ENCODE results near the gene FBLN2.

The FBLN2 gene

DNA sequence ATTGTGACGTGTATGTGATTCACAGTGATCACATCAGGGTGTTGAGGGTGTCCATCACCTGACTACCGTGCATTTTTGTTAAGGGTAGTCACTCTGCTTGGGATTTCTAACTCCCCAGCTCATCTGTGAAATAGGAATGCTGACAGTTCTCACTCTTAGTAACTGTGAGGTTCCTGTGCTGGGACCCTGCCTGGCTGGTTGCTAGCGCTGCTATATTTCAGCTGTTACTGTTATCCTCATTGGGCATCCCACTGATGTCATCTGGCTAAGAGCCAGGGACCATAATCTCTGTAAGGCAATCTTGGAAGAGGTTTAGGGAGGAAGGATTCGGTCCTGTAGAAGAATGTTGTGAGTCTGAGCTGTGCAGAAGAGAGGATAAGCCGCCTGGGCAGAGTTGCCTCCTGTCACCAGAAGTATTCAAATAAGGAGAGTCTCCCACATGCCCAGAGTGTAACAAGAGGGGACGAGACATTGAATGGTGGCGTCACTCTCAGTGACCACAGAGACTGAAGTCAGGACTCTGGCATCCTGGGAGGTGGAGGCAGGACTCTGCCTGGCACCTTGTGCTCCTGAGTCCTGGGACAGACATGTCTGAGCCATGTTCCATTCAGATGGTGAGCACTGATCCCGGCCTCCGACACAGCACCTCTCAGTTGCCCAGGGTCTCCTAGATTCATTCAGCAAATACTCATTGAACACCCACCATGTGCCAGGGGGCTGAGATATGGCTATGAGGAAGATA lies 52.2 kb downstream of the FBLN2 start:
- no peak for DNase-seq (ENCODE audit: low read depth, low spot score)

DNA sequence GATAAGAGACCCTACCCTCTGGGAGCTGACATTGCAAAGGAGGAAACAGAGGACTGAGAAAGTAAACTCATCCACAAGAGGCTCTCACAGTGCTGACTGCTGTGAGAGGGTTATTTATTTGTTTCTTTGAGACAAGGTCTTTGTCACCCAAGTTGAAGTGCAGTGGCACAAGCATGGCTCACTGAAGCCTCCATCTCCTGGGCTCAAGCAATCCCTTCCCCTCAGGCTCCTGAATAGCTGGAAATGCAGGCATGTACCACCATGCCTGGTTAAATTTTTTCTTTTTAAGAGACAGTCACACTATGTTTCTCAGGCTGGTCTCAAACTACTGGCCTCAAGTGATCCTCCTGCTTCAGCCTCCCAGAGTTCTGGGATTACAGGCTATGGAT lies 52.8 kb downstream of the FBLN2 start:
- DNase-seq (ENCODE audit: low read depth, low spot score): no peak

DNA sequence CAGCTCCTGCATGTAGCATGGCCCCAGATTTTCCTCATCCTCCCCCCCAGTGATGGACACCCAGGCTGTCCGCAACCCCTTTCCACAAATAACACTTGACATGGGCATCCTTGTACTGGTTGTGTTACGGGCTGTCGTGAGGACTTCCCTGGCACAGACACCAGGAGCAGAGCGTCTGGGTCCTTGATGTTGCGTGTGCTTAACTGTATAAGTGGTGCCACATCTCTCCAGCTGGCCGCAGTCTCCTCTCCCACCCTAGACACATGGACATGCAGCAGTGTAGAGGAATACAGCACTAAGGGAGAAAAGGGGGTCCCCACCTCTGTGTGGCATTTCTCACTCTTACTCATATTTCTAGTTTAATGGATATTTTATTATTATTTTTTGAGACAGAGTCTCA lies 56.6 kb downstream of the FBLN2 start:
- no peak for DNase-seq (ENCODE audit: low read depth, low spot score)

DNA sequence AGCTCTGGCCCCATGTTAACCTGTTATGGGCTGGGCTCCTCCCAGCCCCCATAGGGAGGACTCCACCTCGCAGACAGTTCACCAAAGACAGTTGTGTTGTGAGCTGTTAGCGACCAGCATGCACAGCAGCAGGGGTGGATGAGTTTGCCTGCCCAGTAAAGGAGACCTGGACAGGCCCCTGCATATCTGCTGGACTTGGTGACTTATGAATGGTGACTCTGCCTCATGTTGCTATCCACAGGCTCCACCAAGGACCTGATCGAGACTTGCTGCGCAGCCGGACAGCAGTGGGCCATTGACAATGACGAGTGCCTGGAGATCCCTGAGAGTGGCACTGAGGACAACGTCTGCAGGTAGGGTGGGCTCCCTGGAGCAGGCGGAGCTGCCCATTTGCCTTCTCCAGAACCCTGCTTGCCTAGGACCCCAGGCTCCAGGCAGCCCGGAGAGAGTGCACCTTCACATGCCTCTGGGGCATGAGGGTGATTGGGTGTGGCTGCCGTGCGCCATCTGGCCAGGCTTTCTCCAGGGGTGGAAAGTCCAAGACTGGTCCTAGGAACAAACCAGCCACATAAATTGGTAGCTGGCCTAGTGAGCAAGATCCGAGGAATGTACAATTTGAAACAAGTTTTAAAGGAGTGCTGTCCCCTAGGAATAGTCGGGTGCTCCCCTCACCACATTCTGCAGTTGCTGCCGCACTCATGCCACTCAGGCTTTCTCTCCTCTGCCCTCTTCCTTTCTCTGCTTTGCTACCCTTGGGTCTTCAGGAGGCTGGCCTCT lies 59.1 kb downstream of the FBLN2 start:
- no peak for DNase-seq (ENCODE audit: low read depth, low spot score)

DNA sequence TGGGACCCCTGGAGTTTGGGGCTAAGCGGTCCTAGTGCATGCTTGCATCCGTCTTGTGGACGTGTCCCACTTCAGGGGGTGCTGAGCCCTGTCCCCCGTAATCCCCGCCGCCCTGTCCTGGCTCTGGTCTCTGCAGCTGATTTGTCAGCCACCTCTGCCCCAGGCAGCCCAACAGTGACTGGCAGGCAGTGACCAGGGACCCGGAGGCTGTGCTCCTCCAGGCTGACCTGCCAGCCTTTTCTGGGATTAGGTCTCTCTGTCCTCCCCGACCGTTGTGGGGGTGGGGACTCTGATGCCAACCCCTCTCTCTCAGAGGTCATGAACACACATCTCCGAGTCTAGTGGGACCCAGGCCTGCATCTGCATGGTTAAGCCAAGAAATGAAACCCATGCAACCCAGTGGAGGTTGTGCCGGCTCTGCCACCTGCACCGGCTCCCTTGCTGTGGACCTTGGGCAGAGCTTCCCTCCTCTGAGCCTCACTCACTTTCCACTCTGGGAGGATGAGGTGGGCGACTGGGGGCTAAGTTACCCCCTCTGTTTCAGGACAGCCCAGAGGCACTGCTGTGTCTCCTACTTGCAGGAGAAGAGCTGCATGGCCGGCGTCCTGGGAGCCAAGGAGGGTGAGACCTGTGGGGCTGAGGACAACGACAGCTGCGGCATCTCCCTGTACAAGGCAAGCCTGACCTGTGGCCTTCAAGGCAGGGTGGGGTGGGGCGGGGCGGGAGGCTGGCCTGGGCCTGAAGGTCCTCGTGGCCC lies 60.2 kb downstream of the FBLN2 start:
- no peak for DNase-seq (ENCODE audit: low read depth, low spot score)

DNA sequence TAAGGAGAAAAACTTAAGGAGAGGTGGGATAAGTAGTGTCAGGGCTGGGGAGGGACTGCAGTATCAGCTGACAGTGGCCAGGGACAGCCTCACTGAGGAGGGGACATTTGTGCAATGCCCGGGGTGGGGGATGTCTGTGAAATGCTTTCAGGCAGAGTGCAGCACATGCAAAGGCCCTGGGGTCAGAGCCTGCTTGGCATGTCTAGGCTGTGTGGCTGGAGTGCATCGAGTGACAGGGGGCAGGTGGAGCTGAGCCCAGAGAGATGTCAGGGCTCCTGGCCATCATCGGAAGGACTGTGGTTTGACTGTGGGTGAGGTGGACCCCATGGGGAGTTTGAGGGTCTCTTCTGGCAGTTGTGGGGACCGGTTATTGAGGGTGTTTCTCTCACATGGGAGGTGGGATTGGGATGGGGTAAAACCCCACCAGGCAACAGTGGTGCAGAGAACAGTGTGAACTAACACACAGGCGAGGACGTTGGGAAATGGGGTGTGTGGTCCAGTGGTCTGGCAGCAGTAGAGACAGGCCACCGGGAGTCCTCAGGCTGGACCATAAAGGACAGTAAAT lies 61.2 kb downstream of the FBLN2 start:
- no peak for DNase-seq (ENCODE audit: low read depth, low spot score)

DNA sequence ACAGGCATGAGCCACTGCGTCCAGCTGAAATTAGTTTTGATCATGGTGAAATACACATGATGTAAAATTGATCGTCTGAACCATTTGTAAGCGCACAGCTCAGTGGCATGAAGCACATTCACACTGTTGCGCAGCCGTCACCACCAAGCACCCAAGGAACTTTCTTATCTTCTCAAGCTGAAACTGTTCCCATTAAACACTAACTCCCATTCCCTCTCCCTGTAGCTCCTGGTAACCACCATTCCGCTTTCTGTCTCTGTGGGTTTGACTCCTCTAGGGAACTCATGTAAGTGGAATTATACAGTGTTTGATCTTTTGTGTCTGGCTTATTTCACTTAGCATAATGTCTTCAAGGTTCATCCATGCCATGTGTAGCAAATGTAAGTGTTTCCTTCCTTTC lies 62.3 kb downstream of the FBLN2 start:
- no peak for DNase-seq (ENCODE audit: low read depth, low spot score)

DNA sequence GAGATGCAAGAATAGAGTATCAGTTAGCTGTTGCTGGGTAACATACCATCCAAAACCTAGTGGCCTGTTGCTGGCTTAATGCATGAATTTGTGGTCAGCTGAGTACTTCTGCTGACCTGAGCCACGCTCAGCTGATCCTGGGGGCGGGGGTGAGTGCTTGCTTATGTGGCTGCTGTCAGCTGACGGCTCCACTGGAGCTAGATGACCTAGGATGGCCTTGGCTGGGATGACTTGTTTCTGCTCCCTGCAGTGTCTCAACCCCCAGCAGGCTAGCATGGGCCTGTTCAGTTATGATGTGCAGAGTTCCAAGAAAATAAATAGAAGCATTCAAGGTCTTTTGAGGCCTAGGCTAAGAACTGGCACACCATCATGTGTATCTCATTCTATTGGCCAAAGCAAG lies 63.9 kb downstream of the FBLN2 start:
- no peak for DNase-seq (ENCODE audit: low read depth, low spot score)

DNA sequence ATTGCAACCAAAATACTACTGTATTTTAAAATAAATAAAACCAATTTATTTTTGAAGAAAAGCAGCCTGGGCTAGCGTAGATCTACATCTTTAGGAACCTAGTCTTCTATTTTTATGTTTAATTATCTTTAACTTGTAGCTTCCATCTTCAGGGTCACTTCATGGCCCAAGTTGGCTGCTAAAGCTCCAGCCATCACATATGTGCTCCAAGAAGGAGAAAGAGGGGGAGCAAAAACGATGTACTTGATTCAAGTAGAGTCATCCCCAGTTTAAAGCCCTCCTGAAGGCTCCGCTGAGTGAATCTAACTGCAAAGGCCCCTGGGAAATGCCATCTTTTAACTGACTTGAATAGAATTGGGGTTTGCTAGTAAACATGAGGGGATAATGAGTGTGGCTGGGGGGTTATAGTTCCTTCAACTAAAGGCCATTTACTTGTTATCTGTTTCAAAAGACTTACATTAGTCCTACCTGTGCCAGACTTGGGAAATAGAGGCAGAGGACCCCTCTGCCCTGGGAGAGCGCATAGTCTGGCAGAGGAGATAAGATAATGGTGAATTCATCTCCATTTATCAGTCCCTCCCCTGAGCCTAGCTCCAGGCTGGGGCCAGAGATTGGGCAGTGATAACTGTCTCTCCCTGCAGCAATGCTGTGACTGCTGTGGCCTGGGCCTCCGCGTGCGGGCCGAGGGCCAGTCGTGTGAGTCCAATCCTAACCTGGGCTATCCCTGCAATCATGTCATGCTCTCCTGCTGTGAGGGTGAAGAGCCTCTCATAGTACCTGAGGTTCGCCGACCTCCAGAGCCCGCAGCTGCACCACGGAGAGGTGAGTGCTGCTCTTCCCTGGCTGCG lies 64.6 kb downstream of the FBLN2 start:
- DNase-seq (ENCODE audit: low read depth, low spot score): no peak

DNA sequence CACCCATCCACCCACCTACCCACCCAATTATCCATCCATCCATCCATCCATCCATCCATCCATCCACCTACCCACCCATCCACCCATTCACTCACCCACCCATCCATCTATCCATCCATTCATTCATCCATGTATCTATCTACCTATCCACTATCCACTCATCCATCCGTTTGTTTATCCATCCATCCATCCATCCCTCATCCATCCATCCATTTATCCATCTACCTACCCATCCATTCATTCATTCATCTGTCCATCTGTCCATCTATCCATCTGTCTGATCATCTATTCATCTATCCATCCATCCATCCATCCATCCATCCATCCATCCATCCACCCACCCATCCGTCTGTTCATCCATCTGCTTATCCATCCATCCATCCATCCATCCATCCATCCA lies 65.7 kb downstream of the FBLN2 start:
- DNase-seq (ENCODE audit: low read depth, low spot score): no peak

DNA sequence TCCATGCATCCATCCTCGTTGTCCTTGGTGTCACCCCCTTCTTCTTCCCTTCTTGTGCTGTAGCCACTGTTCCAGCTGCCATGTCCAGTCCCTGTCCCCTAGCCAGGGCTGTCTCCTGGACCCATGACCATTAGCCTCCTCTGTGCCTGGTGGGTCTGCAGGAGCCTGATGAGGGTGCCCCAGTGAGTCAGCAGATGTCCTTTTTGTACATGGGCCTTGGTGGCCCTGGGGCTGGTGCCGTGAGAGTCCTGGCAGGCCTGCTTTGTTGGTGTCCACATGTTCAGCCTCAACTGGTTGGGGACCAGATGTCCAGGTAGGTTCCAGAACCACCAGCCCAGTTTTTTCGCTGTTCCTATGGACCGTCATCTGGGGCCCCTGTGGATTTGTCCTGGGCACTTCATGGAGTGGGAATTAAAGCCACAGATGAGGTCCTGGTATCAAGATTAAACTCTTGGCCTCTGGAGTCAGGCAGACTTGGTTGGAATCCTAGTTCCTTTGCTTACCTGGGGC lies 66.1 kb downstream of the FBLN2 start:
- no peak for DNase-seq (ENCODE audit: low read depth, low spot score)

DNA sequence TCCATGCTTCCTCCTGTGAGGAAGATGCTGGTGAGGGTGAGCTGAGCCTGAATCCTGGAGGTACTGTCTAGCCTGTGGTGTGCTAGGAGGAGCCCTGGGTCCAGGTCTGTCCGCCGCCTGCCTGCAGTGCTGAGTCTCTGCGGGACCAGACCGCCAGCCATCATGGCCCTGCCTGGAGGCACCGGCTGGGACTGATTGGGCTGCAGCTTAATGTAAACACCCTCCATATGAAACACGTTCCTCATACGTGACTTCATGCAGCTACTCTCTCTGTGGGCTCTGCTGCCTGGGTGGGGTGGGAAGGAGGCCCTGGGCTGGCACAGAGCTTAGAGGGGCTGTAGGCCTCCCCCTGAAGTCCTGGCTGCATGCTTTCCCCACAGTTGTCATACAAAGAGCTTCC lies 67.4 kb downstream of the FBLN2 start:
- DNase-seq (ENCODE audit: low read depth, low spot score): no peak

DNA sequence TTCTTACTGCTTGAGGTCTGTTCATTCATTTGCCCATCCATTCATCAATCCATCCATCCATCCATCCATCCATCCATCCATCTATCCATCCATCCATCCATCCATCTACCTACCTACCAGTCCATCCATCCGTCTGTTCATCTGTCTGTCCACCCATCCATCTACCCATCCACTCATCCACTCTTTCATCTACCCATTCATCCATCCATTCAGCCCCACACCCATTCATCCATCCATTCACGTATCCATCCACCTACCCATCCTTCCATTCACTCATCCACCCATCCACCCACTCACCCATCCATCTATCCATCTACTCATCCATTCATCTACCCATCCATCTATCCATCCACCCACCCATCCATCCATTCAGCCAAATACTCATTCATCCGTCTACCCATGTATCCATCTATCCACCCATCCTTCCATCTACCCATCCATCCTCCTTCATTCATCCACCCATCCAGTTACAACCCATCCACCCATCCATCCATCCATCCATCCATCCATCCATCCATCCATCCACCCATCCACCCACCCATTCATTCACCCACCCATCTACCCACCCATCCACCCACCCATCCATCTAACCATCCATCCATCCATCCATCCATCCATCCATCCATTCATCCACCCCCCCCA lies 68.3 kb downstream of the FBLN2 start:
- DNase-seq (ENCODE audit: low read depth, low spot score): no peak

DNA sequence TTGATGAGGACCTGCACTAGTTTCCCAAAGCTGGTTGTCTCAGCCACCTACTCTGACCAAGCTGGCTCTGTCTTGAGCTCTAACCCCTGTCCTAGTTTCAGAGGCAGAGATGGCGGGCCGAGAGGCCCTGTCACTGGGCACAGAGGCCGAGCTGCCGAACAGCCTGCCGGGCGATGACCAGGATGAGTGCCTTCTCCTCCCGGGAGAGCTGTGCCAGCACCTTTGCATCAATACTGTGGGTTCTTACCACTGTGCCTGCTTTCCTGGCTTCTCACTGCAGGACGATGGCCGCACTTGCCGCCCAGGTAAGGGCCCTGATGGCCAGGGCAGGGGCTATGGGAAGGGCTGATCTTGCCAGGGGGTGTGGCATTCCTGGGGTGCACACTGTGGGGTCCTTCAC lies 69.1 kb downstream of the FBLN2 start:
- no peak for DNase-seq (ENCODE audit: low read depth, low spot score)

DNA sequence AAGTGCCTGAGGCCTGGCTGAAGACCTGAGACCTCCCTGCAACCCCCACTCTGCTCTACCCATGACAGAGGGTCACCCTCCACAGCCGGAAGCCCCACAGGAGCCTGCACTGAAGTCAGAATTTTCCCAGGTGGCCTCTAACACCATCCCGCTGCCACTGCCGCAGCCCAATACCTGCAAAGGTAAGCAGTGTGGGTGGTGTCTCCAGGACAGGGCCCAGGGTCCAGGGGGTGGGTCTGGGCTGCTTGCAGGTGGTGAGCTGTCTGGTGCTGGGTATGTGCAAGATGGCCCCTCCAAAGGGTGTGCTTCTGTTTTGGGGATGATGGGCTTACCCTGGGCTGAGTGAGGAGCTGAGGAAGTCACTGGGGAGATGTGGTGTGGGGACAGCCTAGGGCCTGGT lies 69.9 kb downstream of the FBLN2 start:
- DNase-seq (ENCODE audit: low read depth, low spot score): no peak

DNA sequence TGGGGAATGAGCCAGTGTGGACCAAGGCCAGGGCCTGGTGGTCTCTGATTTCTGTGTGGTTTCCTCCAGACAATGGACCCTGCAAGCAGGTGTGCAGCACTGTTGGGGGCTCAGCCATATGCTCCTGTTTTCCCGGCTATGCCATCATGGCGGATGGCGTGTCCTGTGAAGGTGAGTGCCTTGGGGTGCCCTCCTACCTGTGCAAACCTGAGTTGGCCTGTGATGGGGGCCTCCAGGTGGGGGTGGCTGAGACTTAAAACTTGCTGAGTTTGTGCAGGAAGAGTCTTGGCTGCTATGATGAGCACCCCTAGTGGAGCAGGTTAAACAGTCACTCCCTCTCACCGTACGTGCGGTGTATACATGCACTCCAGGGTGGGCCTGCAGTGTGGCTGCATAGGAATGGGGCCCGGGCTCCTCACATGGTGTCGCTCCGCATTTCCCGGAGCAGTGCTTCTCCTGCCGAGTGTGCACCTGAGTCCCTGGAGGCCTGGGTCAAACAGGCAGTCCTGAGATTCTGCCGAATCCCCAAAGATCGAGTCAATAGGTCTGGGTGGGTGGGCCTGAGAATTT lies 70.8 kb downstream of the FBLN2 start:
- no peak for DNase-seq (ENCODE audit: low read depth, low spot score)

DNA sequence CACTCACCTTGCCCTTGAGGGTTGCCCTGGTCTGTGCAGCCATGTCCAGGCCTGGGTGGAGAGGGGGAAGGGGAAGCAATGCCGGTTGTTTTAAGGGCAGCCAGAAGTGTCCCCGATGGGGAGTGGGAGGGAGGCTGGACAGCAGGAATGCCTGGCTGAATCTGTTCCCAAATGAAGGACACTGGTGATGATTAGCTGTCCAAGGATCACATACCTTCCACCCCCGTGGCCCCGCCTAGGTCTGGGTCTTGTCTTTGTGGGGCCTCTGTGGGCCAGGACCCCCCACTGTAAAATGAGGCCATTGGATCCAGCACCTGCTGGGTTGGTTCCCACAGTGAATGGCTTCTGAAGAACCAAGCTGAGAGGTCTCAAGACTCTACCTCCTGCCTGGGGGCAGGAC lies 71.4 kb downstream of the FBLN2 start:
- no peak for DNase-seq (ENCODE audit: low read depth, low spot score)

DNA sequence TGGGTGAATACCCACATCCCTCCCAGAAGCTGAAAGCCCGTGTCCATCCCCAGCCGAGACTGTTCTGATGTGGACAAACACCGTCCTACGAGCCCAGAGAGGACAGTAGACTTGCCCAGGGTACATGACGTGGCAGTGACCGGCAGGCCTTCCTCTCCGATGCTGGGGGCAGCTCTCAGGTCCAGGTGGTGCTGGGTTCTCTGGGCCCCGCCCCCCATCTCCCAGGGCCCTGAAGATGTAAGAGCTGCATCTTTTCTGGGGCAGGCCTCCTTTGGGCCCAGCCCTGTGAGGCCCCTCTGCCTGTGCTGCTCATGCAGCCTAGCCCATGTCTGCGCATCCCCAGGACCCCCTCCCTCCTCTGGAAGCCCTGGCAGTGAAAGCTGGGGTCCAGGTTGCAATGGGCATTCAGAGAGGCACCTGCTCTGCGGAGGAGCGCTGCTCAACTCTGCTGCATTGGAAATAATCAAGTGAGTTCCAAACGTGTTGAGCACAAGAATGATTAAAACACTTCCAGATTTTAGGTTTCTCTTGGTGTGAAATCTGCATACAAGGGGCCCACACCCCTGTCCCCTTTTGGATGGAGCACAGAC lies 71.9 kb downstream of the FBLN2 start:
- DNase-seq (ENCODE audit: low read depth, low spot score): no peak

DNA sequence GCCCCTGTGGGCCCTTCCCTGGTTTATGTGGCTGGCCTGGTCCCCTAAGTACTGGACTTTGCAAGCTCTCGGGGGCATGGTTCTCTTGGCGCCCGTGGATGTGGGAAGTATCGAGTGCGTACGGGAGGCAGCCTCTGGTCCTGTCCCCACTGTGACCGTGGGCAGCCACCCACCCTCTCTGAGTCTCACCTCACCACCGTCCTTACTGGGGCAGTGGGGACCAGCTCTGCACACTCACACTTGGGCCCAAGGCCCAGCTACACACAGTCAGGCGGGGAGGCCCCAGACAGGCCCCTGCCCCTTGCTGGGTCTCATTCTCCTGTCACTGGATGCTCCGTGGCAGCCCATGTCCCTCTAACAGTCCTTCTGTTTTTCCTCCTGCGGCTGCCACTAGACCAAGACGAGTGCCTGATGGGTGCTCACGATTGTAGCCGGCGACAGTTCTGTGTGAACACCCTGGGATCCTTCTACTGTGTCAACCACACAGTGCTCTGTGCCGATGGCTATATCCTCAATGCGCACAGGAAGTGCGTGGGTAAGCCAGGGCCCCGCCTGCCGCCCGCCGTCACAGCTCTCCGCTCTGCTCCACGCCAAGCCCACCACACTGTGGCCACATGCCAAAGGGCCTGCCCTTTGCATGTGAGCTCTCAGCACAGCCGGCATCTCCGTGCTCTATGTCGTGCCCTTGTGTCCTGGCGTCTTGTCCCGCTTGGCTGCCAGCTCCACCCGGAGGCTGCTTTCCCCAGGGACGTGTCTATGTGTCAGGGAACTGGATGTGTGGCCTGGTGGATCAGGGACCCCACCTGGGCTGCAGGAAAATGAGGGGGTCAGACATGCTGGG lies 72.7 kb downstream of the FBLN2 start:
- no peak for DNase-seq (ENCODE audit: low read depth, low spot score)

Data from ELF-1 (cell line).